Measurements from ENCODE around the gene MAP1LC3A.
"Not testable (repeated sequence)": the region's sequence is repeated elsewhere in the genome, so short reads cannot be mapped to it uniquely, and the experiment has no call there.

MAP1LC3A gene

DNA sequence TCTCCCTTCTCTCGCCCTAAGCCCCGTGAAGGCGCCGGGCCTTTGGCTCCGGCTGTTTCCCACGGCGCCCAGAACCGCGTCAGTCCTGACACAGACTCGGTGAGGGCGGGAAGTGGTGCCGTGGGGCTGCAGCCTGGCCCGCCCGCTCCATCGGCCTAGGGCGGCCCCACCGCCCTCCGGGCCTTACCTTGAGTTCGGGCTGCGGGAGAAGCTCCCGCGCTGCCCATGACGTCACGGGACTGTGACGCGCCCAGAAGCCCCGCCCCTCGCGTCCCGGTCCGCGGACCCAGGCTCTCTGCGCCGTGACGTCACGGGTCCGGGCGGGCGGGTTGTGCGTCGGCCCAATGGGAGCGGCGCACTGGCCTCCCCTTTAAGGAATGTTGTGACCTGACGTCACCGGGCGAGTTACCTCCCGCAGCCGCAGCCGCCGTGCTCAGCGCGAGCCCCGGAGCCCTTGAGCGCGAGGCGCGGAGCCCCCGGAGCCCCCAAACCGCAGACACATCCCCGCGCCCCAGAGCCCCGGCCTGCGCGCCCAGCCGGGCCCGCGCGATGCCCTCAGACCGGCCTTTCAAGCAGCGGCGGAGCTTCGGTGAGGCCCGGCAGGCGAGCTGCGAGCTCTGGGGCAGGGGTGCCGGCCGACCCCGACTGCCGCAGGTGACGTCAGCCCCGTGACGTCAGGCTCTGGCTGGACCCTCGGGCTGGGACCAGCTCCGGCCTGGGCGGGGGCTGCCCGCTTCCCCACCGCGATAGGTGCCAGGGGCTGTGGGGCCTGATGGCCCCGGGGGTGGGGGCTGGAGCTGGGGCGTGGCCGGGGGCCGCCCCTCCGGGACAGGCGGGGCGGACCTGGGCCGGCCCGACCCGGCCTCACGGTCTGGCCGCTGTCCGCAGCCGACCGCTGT is at the start of gene MAP1LC3A:
MAP1LC3A (plus strand) TSS at position 399 of the 899 bp plus-strand sequence; CDS start at position 550, 151 bp downstream.
- DNase-seq = peak; percentile 94

DNA sequence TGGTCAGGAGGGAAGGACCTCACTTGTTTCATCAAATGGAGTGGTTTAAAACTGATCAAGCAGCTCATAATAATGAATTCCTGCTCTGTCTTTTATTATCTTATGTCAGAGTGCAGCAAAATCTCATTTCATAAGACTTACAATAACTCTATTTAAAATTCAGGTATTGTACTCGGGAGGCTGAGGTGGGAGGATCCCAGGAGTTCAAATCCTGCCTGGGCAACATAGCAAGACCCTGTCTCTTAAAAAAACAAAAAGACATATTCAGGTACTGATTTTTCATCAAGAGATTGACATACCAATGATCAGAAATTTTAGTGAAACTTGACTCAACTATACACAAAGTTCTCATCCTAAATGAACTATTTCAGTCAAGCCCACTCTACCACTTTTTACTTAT is 47.9 kb upstream of the MAP1LC3A start:
- no peak for DNase-seq

DNA sequence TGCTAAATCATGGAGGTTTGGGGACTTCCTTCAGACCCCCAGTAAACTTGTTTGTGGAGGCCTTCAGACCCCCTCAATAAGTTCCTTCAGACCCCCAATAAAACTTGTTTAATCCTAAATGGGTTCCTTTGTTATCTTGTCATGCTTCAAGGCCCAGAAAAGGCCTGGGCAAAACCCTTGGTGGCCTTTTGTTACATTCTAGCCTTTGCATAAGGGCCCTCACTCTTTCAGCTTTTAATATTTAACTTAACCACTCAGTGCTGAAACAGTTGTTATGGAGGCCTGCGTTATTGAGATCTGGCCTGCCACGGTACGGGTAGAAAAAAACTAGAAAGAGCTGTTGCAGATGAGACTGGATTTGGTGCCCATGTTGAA is 46.6 kb upstream of the MAP1LC3A start:
- no peak for DNase-seq

DNA sequence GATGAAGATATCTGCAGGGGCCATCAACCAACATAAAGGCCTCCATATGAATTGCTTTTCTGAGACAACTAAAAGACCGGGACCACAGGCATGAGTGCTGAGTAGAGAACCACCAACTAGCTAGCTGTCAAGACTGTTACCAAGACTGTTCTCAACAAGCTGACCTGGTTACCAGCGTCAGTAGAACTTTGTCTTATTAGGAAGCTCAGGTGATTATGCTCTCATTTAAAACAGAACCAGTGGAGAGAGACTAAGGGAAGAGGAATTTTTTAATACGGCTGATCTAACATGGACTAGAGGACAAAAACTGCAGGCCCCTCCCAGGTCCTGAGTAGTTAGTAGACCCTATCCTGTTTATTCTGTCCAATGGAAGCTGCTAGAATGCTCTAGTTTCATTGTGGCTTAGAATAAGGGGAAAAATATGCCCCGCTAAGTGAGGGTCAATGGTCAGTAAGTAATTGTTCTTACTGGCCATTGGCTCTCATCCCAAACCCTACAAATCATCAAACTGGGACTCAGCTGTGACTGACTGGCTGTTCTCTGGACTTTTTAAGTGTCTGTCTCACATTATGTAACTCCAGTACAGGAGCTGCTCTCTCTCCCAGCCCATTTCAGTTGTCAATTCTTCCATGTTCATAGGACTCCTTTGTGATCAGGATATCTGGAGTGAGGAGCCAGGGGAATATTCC is 46.1 kb upstream of the MAP1LC3A start:
- no peak for DNase-seq

DNA sequence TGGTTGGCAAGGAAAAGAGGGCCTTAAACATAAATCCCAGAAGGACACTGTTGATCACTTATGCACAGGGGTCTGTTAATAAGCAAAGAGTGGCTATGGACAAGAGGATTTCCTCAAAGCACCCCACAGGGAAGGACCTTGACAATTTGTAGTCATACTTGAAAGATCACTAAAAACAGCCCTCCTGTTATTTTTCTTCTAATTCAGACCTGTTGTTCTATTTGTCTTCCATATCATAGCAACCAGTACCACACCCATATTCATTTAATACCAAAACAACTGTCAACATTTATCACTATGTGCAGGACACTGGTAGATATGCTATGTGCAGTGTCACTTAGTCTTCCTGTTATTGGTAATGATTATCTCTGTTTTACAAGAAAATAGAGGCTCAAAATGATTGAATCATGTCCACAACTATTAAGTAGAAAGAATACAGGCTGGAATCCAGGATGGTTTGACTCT is 45.5 kb upstream of the MAP1LC3A start:
- no peak for DNase-seq

DNA sequence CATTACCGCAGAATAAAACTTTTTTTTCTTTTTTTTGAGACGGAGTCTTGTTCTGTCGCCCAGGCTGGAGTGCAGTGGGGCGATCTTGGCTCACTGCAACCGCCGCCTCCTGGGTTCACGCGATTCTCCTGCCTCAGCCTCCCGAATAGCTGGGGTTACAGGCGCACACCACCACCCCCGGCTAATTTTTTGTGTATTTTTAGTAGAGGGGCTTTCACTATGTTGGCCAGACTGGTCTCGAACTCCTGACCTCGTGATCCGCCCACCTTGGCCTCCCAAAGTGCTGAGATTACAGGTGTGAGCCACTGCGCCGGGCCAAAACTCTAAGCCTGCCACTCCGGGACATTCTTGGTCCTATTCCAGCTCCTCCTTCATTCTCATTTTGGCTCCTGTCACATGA is 44.5 kb upstream of the MAP1LC3A start:
- DNase-seq = not testable (repeated sequence)

DNA sequence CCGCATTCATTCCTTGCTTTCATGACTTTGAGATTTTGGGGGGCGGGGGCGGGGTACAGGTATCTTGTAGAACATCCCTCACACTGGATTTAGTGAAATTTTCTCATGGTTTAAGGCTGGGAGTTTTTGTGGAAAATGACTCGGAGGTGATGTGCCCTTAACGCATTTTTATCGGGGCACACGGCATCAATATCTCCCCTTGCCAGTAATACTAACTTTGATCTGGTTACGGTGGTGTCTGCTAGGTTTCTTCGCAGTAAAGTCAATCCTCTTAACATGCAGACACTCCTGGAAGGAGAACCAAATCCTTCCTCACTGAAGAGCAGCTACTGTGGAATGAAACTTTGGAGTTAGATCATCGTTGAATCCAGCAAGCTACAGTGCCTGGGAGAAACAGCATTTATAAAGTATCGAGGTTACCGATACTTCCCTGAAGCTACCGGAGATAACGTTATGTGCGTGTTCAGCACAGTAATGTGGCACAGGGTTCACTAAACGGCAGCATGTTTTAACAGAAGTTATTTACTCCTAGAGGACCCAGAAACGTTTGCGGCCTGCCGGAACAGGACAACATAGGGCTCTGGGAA is 43.5 kb upstream of the MAP1LC3A start:
- DNase-seq = no peak

DNA sequence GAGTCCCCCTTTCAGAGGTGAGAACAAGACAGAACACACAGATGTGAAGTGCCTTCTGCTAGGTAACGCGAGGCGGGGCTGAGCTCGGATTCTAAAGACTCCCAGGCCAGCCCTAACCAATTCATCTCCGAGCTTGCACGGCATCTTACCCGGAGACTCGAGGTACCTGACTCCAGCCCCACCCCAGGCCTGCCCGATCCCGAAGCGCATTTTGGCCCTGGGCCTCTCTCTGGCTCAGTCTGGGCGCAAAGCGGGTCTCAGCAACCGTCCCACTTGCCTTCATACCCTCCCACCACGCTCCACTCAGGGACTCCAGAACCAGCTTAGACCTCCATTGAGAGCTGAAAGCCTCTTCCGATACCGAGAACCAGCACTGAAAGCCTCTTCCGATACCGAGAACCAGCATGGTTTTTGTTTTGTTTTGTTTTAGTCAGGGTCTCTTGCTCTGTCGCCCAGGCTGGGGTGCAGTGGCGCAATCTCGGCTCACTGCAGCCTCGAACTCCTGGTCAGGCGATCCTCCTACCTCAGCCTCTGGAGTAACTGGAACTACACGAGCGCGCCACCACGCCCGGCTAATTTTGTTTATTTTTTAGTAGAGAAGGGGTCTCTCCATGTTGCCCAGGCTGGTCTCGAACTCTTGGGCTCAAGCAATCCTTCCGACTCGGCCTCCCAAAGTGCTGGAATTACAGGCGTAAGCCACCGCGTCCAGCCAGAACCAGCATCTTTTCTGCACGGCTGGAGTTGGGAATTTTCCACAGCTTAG is 42.9 kb upstream of the MAP1LC3A start:
- peak; percentile 80 for DNase-seq

DNA sequence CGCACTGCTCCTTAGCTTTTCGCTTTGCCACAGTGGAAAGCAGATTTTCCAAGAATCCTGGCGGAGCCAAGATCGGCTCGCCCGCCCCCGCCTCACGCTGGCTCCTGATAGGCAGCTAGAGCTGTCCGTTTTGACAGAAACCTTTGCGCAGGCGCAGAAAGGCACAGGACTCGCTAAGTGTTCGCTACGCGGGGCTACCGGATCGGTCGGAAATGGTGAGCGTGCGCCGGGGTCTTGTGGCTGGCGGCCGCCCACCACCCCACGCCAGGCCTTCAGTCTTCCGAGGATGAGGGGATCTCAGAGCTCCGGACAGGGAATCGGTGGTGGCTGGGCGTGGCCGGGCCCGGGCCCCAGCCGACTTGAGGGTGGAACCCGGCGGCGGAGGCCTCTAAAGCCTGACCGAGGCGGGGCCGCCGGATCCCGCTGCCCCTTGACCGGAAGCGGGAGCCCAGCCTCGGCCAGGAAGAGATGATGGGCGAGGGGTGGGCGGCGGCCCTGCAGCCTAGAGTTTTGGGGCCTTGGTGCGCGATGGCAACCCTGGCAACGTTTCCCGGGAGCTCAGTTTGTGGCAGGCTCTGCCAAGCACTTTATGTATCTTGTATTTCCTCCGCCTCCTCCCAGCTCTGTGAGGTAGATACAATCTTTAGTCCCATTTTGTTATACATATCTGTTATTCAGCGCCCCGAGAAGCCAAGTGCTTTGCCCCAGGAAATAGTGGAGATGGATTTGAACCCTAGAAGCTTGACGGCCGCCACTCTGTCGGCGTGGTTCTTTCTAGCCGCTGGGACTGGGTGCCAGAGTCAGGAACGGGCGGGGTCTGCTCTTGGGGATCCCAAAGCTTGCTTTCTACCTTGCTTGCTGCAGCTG is 42.0 kb upstream of the MAP1LC3A start, which contains the start of gene DYNLRB1:
DYNLRB1 (plus strand) TSS at position 176 of the 867 bp plus-strand sequence; CDS start at position 213, 37 bp downstream.
- DNase-seq = peak; percentile 97

DNA sequence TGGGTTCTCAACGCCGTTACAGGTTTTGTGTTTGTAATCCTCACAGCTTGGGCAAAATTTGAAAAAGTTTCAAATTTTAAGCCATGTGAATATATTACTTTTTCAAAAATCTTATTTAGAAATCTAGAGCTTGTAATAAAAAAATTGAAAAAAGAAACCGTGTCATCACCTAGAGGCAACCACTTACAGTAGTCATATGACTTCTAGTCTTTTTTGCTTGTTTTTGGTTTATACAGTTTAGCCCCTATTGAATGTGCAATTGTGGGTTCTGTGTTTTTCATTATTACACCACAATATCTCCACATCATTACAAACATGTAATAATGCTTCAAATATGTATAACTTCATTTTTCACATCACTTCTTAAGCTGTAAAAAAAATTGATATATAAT is 41.4 kb upstream of the MAP1LC3A start:
- DNase-seq = no peak

DNA sequence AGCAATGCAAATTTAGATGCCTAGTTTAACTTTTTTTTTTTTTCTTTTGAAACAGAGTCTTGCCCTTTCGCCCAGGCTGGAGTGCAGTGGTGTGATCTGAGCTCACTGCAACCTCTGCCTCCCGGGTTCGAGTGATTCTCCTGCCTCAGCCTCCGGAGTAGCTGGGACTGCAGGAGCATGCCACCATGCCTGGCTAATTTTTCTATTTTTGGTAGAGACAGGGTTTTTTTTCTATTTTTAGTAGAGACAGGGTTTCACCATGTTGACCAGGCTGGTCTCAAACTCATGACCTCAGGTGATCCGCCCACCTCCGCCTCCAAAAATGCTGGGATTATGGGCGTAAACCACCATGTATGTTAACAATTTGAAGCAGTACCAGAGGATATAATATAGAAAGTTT is 39.7 kb upstream of the MAP1LC3A start:
- DNase-seq = not testable (repeated sequence)

DNA sequence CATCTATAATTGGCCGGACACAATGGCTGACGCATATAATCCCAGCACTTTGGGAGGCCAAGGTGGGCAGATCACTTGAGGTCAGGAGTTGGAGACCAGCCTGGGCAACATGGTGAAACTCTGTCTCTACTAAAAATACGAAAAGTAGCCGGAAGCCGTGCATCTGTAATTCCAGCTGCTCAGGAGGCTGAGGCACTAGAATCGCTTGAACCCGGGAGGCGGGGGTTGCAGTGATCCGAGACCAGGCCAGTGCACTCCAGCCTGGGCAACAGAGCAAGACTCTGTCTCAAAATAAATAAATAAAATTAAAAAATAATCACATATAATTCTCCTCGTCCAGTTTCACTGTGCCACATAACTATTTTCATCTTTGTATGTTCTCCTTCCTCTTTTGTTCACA is 38.7 kb upstream of the MAP1LC3A start:
- not testable (repeated sequence) for DNase-seq

DNA sequence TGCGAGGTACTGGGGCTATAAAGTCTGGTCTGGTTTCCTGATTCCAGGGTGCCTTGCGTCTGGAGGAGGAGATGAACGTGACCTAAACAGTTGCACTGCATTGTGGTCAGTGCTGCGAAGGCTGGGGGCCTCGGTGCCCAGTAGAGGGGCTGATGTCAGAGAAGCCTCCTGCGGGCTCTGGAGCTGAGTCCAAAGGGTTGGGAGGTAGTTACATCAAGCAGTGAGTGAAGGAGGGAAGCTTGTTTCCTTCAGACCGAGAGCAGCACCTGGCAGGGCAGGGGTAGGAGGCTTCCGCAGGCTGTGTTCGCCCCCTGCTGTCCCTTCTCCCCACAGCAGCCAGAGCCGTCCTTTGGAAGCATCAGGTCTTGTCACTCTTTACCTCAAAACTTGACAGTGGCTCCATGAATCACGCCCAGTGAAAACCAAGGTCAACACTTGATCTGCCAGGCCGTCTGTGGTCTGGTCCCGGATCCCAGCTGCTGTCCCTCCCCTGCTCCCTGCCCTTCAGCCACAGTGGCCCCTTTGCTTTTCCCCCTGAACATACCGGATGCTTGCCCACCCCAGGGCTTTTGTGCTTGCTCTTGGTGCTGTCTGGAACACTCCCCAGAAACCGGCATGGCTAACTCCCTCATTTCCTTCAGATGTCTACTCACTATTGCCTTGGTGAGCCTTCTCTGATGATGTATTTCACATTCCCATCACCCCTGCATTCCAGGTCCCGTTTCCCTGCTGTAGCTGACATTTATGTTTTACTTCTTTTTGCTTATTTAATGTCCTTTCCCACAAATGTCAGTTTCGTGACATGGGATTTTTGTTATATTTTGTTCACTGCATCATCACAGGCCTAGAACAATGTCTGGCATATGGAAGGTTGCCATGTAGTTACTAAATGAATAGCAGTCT is 35.3 kb upstream of the MAP1LC3A start:
- peak; percentile 72 for DNase-seq

DNA sequence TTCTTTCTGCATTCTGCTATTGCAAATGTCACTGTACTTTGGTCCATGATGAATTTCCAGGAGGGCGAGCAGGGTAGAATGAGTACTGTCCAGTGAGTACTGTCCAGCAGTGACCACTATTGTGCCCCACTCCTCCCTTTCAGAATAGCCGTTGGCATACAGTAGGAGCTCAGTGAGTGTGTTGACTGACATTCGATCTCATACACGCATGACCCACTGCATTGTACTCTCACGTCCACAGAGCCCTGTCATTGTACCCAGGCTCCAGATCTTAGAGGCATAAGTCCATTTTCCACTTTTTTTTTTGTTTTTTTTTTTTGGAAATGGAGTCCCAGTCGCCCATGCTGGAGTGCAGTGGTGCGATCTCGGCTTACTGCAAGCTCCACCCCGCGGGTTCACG is 34.1 kb upstream of the MAP1LC3A start:
- no peak for DNase-seq

DNA sequence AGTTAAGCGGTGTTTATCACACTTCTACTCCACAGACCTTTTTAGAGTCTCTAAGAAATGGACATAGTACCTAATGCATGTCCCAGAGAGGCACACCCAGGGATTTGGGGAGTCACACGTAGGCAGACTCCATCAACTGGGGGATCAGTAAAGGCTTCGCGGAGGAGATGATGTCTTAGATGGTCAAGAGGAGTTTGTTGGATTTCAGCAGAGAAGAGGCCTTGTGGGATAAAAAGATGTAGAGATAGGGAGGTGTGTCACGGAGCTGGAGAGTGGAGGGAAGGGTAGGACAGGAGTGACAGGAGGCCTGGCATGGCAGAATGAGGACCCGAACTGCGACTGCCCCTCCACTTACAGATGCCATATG is 33.2 kb upstream of the MAP1LC3A start:
- DNase-seq = no peak

DNA sequence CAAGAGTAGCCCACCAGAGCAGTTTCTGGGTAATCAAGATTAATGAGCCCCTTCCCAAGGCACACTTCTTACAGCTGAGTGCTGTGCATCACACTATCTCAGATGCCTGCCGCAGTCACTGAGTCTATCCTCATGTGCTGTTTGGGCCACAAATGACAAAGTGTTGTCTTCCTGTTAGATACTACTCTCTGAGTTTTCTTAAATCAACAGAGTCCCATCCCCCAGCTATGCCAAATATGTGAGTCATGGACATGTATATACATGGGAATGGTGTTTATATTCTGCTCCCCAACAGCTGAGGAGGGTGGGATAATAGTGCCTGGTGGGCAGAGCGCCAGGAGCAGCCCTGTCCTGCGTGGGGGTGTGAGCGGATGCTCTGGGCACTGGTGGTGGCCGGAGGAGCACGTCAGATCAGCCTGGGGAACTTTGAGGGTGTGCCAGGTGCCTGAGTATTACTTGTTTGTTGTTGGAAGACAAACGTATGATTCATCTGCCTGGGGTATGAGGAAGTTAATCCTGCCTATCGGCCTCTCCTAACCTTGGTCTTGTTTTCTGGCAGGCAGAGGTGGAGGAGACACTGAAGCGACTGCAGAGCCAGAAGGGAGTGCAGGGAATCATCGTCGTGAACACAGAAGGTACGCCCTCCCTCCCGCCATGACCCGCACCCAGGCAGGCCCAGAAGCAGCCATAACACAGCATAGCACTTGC is 32.7 kb upstream of the MAP1LC3A start:
- DNase-seq = no peak

DNA sequence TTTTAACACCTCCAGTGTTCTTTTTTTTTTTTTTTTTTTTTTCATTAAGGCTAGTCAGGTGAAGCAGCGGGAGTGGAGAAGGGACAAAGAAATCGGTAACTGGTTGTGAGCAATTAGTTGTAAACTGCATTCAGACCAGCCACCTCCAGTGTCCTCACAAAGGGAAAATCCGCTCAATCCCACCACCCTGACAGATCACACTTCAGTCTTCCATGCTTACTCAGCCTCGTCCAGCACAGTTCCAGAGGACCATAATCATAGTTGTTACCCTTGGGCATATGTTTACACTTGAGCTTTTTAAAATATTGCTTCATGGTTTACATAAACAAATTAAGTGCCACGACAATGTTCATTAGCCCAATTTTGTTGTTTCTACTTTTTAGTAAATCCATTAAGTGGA is 32.1 kb upstream of the MAP1LC3A start:
- no peak for DNase-seq

DNA sequence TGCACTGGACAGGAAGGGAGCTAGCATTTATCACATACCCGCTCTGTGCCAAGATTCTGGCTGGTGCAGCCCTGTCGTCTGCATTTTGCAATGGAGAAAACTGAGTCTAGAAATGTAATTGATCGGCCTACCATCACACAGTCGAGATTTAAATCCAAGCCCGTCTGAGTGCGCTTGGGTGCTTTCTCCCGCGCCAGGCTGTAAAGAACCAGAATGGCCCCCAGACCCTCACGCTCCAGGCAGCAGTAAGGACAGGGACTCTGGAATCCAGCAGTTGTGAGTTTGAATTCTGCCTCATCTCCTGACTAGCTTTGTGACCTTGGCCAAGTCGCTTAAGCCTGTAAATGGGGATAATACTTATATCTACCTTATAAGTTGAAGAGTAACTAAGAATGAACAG is 31.5 kb upstream of the MAP1LC3A start:
- DNase-seq = no peak

DNA sequence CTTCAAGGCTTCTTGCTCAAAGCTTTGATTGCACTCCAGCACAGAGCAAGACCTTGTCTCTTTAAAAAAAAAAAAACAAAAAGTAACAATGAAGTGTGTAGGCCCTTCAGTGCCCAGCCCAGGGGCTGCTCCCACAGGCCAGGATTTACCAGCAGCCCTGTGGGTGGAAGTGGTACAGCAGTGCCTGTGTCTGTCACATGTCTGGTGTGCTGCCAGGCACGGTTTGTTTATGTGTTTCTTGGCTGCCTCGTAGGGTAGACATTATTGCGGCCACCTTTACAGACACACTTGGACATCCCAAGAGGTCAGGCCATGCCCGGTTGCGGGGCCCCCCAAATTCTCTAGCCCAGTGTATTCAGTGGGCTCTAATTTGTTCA is 29.6 kb upstream of the MAP1LC3A start:
- no peak for DNase-seq

DNA sequence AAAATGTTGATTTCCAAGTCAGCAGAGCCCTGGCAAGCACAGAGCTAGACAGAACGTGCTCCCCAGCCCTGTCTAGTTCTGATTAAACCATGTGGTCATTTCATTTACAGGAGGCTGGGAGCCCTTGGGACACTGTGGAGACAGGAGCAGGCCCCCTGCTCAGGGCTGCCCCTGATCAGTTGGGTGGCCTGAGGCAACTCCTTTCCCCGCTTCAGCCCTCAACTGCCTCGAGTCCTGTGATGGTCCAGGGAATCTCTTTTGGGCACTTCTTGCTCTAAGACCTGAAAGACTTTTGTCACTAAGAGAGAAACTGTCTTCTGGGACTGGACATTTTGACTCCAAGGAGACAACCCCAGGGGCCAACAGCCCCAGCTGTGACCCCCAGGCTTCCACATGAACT is 28.8 kb upstream of the MAP1LC3A start:
- no peak for DNase-seq
